ENCODE measurements around the gene CDC42BPG.

The CDC42BPG gene

DNA sequence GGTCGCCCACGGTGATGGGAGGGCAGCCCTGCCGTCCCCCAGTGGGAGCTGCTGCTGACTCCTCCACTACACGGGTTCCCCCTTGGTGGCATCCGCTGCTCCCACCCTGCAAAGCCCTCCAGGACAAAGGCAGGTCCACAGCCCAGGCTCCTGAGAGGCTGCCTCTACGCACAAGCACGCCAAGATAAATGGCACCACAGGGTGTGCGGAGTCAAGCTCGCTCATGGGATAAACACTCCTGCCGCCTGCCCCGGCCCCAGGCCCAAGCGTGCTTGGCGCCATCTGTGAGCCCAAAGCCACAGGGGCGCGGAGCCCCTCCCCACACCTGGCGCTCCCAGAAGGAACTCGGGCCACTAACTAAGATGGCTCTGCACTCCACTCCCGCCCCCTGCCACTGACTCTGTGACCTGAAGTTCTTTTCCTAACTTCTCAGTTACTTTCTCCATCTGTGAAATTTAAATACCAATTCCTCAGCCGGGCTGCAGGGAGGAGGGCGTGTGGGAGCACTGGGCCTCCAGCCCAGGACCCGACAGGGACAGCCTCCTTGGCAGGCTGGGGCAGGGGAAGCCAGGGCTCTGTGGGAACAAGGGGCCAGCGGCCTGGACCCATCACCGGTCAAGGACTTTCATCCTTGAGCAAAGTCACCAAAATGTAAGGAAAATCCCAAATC, 19.1 kb upstream of the CDC42BPG start:
- H3K4me1 ChIP-seq (ENCODE audit: insufficient read depth, low read length, severe bottlenecking) = peaks cover 93% of the 10 kb centered on the region
- H3K9ac ChIP-seq (ENCODE audit: low read length) = peak overlapping the region; percentile 67
- H3K9me3 ChIP-seq (ENCODE audit: low read length) = no peaks in the 10 kb centered on the region
- no peaks in the 10 kb centered on the region for H3K9me2 ChIP-seq (ENCODE audit: low read depth, low read length)
- no peaks in the 10 kb centered on the region for H3K27me3 ChIP-seq (ENCODE audit: insufficient read depth, low read length)
- peaks cover 10% of the 10 kb centered on the region; the same call in 1 of the 2 replicates for H3F3A ChIP-seq (ENCODE audit: insufficient read depth, low read length)
- peak overlapping the region; percentile 71 for H3K4me2 ChIP-seq (ENCODE audit: low read length)
- H2AFZ ChIP-seq (ENCODE audit: low read length) = no peak overlapping the region
- H3K79me2 ChIP-seq (ENCODE audit: insufficient read depth, low read length) = peaks cover 17% of the 10 kb centered on the region; the same call in 1 of the 2 replicates
- H3K36me3 ChIP-seq (ENCODE audit: insufficient read depth, low read length) = peaks cover 38% of the 10 kb centered on the region
- peak overlapping the region; percentile 43 for H3K4me3 ChIP-seq (ENCODE audit: low read depth, low read length, poor library complexity, severe bottlenecking)
- TF ChIP-seq EZH2 (IDR thresholded peaks at IDR 0.05; ENCODE audit: borderline replicate concordance, low read length) = no peak
- TF ChIP-seq, protein P1, sequence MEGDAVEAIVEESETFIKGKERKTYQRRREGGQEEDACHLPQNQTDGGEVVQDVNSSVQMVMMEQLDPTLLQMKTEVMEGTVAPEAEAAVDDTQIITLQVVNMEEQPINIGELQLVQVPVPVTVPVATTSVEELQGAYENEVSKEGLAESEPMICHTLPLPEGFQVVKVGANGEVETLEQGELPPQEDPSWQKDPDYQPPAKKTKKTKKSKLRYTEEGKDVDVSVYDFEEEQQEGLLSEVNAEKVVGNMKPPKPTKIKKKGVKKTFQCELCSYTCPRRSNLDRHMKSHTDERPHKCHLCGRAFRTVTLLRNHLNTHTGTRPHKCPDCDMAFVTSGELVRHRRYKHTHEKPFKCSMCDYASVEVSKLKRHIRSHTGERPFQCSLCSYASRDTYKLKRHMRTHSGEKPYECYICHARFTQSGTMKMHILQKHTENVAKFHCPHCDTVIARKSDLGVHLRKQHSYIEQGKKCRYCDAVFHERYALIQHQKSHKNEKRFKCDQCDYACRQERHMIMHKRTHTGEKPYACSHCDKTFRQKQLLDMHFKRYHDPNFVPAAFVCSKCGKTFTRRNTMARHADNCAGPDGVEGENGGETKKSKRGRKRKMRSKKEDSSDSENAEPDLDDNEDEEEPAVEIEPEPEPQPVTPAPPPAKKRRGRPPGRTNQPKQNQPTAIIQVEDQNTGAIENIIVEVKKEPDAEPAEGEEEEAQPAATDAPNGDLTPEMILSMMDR (IDR thresholded peaks at IDR 0.05; ENCODE audit: low read length) = no peak
- H3K27ac ChIP-seq (ENCODE audit: low read depth, low read length, poor library complexity, severe bottlenecking) = peak overlapping the region; percentile 99
- no peaks in the 10 kb centered on the region for H4K20me1 ChIP-seq (ENCODE audit: insufficient read depth, low read length)

DNA sequence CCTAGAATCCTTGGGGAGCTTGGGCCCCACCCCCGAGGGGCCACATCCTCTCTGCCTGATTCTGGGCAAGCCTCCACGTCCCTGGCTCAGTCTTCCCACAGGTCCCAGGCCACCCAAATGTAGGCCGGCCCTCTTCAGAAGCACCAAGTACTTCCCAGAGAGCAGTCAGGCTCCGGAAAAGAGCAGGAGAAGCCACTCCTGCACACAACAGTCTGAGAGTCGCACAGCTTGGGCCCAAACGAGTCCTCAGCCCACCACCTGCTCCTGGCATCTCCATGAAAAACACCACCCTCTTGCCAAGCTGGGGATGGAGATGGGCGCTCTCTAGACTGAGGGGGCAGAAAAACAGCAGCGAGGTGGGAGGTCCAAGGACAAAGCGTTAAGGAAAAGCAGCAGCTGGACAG, 18.5 kb upstream of the CDC42BPG start:
- Histone ChIP-seq H3K27ac (ENCODE audit: low read depth, low read length, poor library complexity, severe bottlenecking) (peak overlapping the region; percentile 99), H3K4me2 (ENCODE audit: low read length) (peak overlapping the region; percentile 71), H4K20me1 (ENCODE audit: insufficient read depth, low read length) (no peaks in the 10 kb centered on the region), H2AFZ (ENCODE audit: low read length) (no peak overlapping the region), H3K27me3 (ENCODE audit: insufficient read depth, low read length) (no peaks in the 10 kb centered on the region), H3K36me3 (ENCODE audit: insufficient read depth, low read length) (peaks cover 36% of the 10 kb centered on the region), H3K4me3 (ENCODE audit: low read depth, low read length, poor library complexity, severe bottlenecking) (no peak overlapping the region), H3K79me2 (ENCODE audit: insufficient read depth, low read length) (peaks cover 12% of the 10 kb centered on the region; the same call in 1 of the 2 replicates), H3K9me2 (ENCODE audit: low read depth, low read length) (no peaks in the 10 kb centered on the region), H3K9ac (ENCODE audit: low read length) (peak overlapping the region; percentile 67), H3K9me3 (ENCODE audit: low read length) (no peaks in the 10 kb centered on the region), H3F3A (ENCODE audit: insufficient read depth, low read length) (peaks cover 10% of the 10 kb centered on the region; the same call in 1 of the 2 replicates), H3K4me1 (ENCODE audit: insufficient read depth, low read length, severe bottlenecking) (peaks cover 91% of the 10 kb centered on the region)
- TF ChIP-seq EZH2 (IDR thresholded peaks at IDR 0.05; ENCODE audit: borderline replicate concordance, low read length) = no peak
- TF ChIP-seq, protein P1 (IDR thresholded peaks at IDR 0.05; ENCODE audit: low read length) = 0 out of 2 replicates have a peak, but pooled peaks have one; percentile 1

DNA sequence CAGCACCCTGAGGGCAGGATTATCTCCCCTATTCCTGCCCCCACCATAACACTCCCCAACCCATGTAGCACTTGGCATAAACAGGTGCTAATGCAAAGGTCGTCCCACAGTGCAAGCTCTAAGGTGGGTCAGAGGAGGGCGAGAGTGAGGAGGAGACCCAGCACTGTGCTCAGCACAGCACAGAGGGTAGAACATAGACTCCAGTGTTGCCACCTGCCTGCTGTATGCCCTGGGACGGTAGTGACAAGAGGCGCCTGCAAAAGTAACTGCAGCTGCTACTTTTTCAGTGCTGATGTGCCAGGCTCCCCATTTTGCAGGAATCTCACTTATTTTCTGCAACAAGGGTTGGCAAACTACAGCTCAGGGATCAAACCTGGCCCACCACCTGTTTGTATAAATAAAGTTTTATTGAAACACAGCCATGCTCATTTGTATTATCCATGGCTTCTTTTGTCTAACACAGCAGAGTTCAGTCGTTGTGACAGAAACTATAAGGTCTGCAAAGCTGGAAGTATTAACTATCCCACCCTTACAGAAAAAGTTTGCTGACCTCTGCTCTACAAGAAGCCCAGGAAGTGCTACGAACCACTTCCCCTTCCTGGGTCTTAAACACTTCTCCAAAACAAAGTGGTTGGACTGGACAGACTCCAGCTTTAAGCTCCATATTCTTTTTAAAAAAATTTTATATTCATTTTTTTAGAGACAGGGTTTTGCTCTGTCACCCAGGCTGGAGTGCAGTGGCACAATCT, 16.9 kb upstream of the CDC42BPG start:
- H3K36me3 ChIP-seq (ENCODE audit: insufficient read depth, low read length) = peaks cover 33% of the 10 kb centered on the region
- H3K4me3 ChIP-seq (ENCODE audit: low read depth, low read length, poor library complexity, severe bottlenecking) = no peak overlapping the region
- peak overlapping the region; percentile 67; the same call in 1 of the 2 replicates for H3K9ac ChIP-seq (ENCODE audit: low read length)
- no peaks in the 10 kb centered on the region for H3K27me3 ChIP-seq (ENCODE audit: insufficient read depth, low read length)
- no peaks in the 10 kb centered on the region for H3K9me3 ChIP-seq (ENCODE audit: low read length)
- H3K9me2 ChIP-seq (ENCODE audit: low read depth, low read length) = no peaks in the 10 kb centered on the region
- H4K20me1 ChIP-seq (ENCODE audit: insufficient read depth, low read length) = no peaks in the 10 kb centered on the region
- peaks cover 8% of the 10 kb centered on the region; the same call in 1 of the 2 replicates for H3K79me2 ChIP-seq (ENCODE audit: insufficient read depth, low read length)
- no peak overlapping the region for H2AFZ ChIP-seq (ENCODE audit: low read length)
- peak overlapping the region; percentile 99 for H3K27ac ChIP-seq (ENCODE audit: low read depth, low read length, poor library complexity, severe bottlenecking)
- H3K4me2 ChIP-seq (ENCODE audit: low read length) = peak overlapping the region; percentile 71
- TF ChIP-seq EZH2 (IDR thresholded peaks at IDR 0.05; ENCODE audit: borderline replicate concordance, low read length) = no peak
- TF ChIP-seq, protein P1 (IDR thresholded peaks at IDR 0.05; ENCODE audit: low read length) = peak; percentile 47; the same call in 1 of the 2 replicates
- H3F3A ChIP-seq (ENCODE audit: insufficient read depth, low read length) = peaks cover 10% of the 10 kb centered on the region; the same call in 1 of the 2 replicates
- H3K4me1 ChIP-seq (ENCODE audit: insufficient read depth, low read length, severe bottlenecking) = peaks cover 87% of the 10 kb centered on the region
